GM12878 (cell line): ENCODE results near the gene TLX2.

Source experiments
- BHLHE40 ChIP-seq, 2 experiments: fragments of 450-650 bp in 1 of 2; IDR thresholded peaks; 2 replicates each; pipeline ENCODE4 v1.6.1; 2011 to 2017; ENCODE audit warnings: low read depth in 2 of 2, borderline replicate concordance in 1 of 2, improper control_type of control experiment in 1 of 2, low read length in 1 of 2, mild to moderate bottlenecking in 1 of 2
- CEBPB ChIP-seq, 2 experiments: fragments of 150-350 bp in 1 of 2; IDR thresholded peaks; 2 replicates each; pipeline ENCODE4 v1.6.1; 2012 to 2014; ENCODE audit warnings: low read depth in 2 of 2, low read length in 2 of 2, borderline replicate concordance in 1 of 2, inconsistent platforms in 1 of 2
- CHD2 ChIP-seq: IDR thresholded peaks from 2 replicates; pipeline ENCODE4 v1.6.1; 2011; ENCODE audit warnings: low read depth, low read length, improper control_type of control experiment, borderline replicate concordance
- EZH2 ChIP-seq: IDR thresholded peaks from 2 replicates; pipeline ENCODE4 v1.6.1; 2012; ENCODE audit warnings: low read depth, mild to moderate bottlenecking, control low read depth, inconsistent platforms, low read length, borderline replicate concordance; ENCODE audit not compliant: control insufficient read depth
- FOXK2 ChIP-seq: fragments of 450-650 bp; IDR thresholded peaks from 2 replicates; pipeline ENCODE4 v1.6.1; 2017; ENCODE audit warnings: mild to moderate bottlenecking, moderate library complexity
- JUND ChIP-seq: IDR thresholded peaks from 2 replicates; pipeline ENCODE4 v1.6.1; 2012; ENCODE audit warnings: low read depth, mild to moderate bottlenecking, low read length, improper control_type of control experiment, moderate library complexity
- NFIC ChIP-seq: IDR thresholded peaks from 2 replicates; pipeline ENCODE4 v1.6.1; 2012; ENCODE audit warnings: low read depth, mild to moderate bottlenecking, inconsistent platforms, low read length, moderate library complexity
- POLR2A ChIP-seq: IDR thresholded peaks from 2 replicates; pipeline ENCODE4 v1.6.1; 2011; ENCODE audit warnings: low read depth, mild to moderate bottlenecking, low read length
- SUZ12 ChIP-seq: fragments of 200-600 bp; sonication (generic); IDR thresholded peaks from one replicate; pipeline ENCODE4 v1.6.1; 2018; ENCODE audit warnings: antibody characterized with exemption, mild to moderate bottlenecking; ENCODE audit not compliant: unreplicated experiment
- TCF7 ChIP-seq: IDR thresholded peaks from 2 replicates; pipeline ENCODE4 v1.6.1; 2014; ENCODE audit warnings: antibody characterized with exemption, borderline replicate concordance
- TF ChIP-seq, protein P1 (sequence below), 3 experiments: IDR thresholded peaks in 2 of 3; conservative IDR thresholded peaks in 1 of 3; 2 replicates each; pipeline ENCODE4 v1.5.1; 2011; ENCODE audit warnings: low read depth in 3 of 3, low read length in 3 of 3, mild to moderate bottlenecking in 3 of 3, control low read depth in 2 of 3, moderate library complexity in 2 of 3, inconsistent platforms in 1 of 3, mixed read lengths in 1 of 3; ENCODE audit not compliant: control insufficient read depth in 2 of 3, insufficient read depth in 1 of 3; ENCODE audit errors: extremely low read depth in 1 of 3
- TF ChIP-seq, protein P2 (sequence below): IDR thresholded peaks from 2 replicates; pipeline ENCODE4 v1.6.1; 2012; ENCODE audit warnings: low read length, inconsistent platforms
- TF ChIP-seq, protein P3 (sequence below): IDR thresholded peaks from 2 replicates; pipeline ENCODE4 v1.6.1; 2012; ENCODE audit warnings: mild to moderate bottlenecking, low read depth, low read length

DNA sequence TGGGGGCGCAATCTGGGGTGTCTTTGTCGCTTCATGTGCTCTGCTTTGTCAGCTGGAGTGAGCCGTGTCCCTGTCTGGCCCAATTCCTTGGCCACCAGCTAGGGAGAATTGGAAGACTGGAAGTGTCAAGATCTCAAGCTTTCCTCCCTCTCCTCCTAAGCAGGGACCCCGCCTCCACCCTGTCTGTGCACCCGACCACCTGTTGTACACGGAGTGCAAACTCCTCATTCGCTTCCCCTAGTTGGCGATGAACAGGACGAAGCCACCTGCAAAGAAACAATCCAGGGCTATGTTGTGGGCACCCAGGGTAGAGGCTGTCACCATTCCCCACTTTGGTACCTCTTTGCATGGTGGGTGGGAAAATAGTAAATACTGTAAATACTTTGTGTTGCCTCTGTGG, 13.5 kb downstream of the TLX2 start:
- TF ChIP-seq, protein P1, sequence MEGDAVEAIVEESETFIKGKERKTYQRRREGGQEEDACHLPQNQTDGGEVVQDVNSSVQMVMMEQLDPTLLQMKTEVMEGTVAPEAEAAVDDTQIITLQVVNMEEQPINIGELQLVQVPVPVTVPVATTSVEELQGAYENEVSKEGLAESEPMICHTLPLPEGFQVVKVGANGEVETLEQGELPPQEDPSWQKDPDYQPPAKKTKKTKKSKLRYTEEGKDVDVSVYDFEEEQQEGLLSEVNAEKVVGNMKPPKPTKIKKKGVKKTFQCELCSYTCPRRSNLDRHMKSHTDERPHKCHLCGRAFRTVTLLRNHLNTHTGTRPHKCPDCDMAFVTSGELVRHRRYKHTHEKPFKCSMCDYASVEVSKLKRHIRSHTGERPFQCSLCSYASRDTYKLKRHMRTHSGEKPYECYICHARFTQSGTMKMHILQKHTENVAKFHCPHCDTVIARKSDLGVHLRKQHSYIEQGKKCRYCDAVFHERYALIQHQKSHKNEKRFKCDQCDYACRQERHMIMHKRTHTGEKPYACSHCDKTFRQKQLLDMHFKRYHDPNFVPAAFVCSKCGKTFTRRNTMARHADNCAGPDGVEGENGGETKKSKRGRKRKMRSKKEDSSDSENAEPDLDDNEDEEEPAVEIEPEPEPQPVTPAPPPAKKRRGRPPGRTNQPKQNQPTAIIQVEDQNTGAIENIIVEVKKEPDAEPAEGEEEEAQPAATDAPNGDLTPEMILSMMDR (IDR thresholded peaks at IDR 0.05 in 2 of 3, conservative IDR thresholded peaks at IDR 0.05 in 1 of 3; ENCODE audit: control insufficient read depth in 2 of 3, extremely low read depth in 1 of 3, insufficient read depth in 1 of 3, low read depth in 3 of 3, low read length in 3 of 3) = no peak
- TF ChIP-seq CEBPB (IDR thresholded peaks at IDR 0.05; ENCODE audit: borderline replicate concordance in 1 of 2, low read depth in 2 of 2, low read length in 2 of 2) (no peak), JUND (no peak), NFIC (no peak), FOXK2 (no peak), SUZ12 (no peak), TCF7 (no peak), POLR2A (no peak), EZH2 (no peak), BHLHE40 (IDR thresholded peaks at IDR 0.05; ENCODE audit: borderline replicate concordance in 1 of 2, low read depth in 2 of 2, low read length in 1 of 2) (no peak), CHD2 (no peak)
- TF ChIP-seq, protein P2, sequence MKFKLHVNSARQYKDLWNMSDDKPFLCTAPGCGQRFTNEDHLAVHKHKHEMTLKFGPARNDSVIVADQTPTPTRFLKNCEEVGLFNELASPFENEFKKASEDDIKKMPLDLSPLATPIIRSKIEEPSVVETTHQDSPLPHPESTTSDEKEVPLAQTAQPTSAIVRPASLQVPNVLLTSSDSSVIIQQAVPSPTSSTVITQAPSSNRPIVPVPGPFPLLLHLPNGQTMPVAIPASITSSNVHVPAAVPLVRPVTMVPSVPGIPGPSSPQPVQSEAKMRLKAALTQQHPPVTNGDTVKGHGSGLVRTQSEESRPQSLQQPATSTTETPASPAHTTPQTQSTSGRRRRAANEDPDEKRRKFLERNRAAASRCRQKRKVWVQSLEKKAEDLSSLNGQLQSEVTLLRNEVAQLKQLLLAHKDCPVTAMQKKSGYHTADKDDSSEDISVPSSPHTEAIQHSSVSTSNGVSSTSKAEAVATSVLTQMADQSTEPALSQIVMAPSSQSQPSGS = no peak
- TF ChIP-seq, protein P3, sequence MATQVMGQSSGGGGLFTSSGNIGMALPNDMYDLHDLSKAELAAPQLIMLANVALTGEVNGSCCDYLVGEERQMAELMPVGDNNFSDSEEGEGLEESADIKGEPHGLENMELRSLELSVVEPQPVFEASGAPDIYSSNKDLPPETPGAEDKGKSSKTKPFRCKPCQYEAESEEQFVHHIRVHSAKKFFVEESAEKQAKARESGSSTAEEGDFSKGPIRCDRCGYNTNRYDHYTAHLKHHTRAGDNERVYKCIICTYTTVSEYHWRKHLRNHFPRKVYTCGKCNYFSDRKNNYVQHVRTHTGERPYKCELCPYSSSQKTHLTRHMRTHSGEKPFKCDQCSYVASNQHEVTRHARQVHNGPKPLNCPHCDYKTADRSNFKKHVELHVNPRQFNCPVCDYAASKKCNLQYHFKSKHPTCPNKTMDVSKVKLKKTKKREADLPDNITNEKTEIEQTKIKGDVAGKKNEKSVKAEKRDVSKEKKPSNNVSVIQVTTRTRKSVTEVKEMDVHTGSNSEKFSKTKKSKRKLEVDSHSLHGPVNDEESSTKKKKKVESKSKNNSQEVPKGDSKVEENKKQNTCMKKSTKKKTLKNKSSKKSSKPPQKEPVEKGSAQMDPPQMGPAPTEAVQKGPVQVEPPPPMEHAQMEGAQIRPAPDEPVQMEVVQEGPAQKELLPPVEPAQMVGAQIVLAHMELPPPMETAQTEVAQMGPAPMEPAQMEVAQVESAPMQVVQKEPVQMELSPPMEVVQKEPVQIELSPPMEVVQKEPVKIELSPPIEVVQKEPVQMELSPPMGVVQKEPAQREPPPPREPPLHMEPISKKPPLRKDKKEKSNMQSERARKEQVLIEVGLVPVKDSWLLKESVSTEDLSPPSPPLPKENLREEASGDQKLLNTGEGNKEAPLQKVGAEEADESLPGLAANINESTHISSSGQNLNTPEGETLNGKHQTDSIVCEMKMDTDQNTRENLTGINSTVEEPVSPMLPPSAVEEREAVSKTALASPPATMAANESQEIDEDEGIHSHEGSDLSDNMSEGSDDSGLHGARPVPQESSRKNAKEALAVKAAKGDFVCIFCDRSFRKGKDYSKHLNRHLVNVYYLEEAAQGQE = no peak
